Stimulated activated CD8-positive, alpha-beta memory T cell treated with anti-CD3 and anti-CD28 coated beads, Interleukin-7, amount 100 ng/mL, for 24 hours (primary cell): ENCODE results near the gene PRPF18.

Source experiments
- DNase-seq: peaks from one replicate; pipeline ENCODE4 v3.0.0-alpha.2; 2020; ENCODE audit warnings: low read depth

Gene PRPF18

DNA sequence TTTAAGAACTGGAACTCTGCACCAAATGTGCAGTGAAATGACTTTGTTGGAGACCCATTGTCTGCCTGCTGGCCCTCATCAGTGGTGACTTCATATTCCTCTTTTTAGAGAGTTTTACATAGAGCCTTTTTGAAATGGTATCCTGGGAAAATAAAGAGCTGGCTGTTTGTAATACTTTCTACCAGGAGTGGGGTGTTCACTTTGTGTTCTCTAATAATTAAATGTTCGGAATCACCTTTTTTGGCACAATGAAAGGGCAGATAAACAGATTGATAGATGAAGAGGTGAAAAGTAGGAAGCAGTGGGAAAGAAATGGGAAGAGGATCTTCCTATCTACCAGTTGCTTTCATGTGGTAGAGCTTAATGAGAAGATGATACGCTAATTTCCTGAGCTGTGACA lies 55.5 kb downstream of the PRPF18 start:
- DNase-seq = no peak

DNA sequence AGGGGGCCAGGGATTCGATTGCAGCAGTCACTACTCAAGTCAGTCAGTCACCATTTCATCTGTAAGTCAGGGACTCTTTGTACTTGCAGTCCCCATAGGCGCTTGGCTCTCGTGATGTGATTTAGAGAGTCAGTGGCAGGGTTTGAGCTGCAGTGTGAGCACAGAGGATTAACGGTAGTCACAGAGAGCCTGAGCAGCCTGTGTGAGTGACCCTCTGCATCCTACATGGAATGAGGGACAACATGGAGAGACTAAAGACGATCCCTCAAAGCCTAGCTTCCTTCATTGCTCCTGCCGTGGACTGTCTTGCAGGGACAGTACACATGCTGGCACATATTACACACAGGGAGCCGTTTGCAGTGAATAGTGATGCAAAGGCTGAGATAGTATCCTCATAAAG lies 56.3 kb downstream of the PRPF18 start:
- no peak for DNase-seq

DNA sequence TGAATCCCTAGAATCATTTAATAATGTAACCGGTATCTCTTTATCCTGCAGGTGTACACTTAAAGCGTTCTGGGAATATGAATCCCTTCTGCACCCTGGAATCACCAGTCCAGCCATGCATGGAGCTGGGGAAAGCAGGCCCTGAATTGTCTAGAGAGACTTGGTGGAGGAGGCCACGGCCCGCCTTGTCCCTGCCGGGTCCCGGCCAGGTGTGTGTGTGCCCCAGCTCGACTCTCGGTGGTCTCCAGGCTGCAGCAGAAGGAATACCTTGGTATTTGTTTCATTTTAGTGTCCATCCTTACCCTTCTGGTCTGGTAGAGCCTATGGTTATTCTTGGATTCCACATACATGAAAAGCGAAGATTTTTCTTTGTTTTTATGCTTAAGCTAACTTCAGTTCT lies 58.1 kb downstream of the PRPF18 start:
- DNase-seq = no peak

DNA sequence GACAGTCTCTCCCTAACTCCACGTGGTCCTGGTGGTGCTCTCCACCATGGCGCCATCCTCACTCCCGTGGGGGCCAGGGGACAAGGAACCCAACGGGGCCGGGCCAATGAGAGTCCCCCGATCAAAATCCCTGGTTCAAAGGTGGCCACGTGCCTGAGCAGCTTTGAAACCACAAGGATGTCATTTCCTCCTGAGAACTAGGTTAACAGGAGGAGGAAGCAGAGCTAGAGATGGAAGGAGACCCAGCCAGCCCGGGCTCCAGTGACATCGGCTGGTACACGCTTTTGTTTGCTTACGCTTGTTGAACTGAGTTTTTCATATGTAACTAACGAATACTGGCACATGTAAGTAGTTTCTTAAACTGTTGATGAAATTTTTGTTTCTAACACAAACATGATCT lies 61.7 kb downstream of the PRPF18 start:
- DNase-seq = no peak

DNA sequence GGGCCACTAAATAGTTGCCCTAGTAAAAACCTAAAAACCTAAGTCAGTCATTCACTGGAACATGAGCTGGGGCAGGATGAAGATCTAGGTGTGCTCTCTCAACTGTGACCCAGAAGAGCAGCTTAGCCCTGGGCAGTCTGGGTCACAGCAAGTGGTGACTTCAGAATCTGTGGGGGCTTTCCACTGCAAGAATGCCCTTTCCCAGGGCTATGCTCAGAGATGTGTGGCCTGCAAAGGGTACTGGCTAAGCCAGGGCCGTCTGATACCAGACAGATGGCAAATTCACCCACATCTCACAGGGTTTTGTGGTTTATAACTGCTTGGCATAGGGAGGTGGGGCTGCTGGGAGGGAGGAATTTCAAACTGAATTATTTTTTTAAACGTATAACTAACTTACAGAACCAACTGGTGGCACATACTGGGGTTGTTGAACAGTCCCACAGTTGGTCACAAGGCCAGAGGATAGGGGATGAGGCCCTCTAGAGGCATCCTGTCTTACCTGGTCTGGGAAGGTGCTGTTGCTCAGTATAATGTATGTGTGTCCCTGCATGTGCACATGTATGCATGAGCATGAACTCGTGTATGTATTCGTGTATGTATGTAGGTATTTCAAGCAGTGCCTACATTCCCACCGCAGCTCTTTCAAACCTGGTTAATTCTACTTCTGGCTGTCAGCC lies 63.2 kb downstream of the PRPF18 start:
- DNase-seq = no peak

DNA sequence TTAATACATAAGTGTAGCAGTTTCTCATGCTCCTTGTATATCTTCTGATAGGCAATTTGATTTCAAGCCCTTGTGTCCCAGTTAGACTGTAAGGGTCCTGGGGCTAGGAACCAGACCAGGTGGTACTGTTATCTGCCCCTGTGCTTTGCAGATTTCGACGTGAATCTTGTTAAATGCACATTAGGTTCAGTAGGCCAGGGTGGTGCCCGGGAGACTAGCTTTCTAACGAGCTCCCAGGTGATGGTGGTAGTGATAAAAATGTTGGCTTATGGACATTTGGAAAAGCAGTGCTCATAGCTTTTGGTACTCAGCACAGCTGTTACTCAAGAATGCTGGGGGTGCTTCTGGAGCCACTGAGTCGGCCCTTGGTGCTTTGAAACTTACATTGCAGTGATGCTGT lies 64.2 kb downstream of the PRPF18 start:
- no peak for DNase-seq

DNA sequence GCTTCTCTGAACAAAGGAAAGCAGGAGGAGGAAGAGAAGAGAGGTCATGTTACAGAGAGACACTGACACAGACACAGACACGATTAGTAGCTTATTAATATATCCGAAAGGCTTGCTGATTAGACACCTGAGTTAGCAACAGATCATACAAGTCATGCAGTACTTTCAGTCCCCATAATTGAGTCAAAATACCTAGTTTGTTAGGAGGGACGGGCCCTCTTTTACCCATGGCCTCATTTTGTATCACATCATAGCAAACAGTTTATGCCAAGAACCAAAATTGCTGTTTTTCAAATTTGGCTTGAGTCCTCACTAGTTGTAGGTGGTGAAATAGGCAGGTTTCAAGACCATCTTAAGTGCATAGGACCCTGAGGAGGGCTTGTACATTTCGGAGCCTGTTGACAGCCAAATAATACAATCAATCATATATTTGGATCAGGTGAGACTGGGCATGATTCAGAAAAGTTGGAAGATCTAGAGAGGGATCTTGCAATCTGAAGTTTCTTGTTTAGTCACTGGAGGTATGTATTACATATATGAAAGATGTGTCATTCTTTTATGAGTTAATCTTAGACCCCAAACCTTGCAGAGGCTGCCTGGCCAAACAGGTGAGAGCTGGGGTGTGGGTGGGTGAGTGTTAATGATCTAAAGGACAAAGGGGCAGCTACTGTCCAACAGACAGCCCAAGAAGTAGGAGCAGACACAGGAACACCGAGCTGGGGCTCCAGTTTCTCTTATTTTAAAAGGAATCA lies 65.4 kb downstream of the PRPF18 start:
- DNase-seq = no peak

DNA sequence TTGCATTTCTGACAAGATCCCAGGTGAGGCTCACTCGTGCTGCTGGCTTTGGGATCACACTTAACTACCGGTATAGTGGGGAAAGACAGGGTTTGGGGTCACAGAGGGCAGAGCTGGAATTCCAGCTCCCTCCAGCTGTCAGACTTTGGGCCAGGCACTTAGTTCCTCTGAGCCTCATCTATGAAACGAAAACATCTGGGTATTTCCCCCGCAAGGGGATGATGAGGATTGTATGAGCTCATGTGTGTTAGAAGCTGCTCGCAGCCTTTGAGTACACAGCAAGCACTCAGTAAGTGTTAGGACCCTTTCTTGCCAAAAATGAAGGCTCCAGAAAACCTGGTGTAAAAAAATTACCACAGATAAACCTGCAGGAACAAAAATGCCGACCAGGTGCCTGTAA lies 66.1 kb downstream of the PRPF18 start:
- DNase-seq = no peak

DNA sequence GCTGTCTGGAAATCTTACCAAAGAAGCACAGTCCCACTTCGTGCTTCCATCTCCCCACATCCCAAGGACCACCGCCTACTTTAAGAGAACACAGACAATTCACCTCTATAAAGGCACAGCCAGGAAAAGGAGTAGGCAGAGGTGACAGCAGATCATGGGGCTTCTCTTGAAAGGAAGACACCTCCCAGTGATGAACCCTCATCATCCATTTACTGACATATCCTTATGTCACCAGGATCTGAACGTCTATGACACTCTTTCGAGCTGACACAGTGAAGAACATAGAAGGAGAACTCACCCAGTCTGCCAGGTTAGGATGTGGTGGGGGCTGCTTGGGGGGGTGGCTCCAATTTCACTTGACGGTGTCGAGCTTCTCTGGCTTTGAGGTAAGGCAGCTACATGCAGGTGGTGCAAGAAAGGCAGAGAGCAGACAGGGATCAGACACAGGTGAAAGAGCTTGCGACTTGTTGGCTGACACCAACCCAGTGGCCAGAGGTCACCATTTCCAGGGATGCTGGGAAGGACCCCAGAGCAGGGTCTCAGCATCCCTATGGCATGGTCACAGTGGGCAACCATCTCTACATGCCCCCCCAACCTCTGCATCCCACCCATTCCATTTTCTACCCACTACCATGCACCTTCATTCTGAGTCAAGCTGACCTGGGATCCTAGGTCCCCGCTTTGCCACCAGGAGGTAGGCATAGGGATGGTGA lies 67.5 kb downstream of the PRPF18 start:
- no peak for DNase-seq

DNA sequence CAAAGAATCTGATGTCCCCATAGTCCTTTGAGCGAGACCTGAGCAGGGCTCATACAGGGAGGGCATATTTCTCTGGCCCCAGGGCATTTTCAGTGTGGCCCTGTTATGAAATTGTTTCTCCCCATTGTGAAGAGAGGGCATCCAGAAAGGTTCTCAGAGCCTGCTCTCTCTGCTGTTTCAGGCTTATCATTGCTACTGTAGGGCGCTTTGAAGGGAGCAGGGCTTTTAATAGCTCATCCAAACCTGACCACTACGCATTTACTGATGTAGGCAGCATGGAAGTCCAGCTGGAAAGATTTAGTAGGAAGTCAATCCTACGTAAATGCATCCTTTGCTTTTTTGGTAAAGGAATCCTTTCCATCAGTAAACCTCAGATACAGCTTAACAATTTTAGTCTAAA lies 68.1 kb downstream of the PRPF18 start:
- no peak for DNase-seq

DNA sequence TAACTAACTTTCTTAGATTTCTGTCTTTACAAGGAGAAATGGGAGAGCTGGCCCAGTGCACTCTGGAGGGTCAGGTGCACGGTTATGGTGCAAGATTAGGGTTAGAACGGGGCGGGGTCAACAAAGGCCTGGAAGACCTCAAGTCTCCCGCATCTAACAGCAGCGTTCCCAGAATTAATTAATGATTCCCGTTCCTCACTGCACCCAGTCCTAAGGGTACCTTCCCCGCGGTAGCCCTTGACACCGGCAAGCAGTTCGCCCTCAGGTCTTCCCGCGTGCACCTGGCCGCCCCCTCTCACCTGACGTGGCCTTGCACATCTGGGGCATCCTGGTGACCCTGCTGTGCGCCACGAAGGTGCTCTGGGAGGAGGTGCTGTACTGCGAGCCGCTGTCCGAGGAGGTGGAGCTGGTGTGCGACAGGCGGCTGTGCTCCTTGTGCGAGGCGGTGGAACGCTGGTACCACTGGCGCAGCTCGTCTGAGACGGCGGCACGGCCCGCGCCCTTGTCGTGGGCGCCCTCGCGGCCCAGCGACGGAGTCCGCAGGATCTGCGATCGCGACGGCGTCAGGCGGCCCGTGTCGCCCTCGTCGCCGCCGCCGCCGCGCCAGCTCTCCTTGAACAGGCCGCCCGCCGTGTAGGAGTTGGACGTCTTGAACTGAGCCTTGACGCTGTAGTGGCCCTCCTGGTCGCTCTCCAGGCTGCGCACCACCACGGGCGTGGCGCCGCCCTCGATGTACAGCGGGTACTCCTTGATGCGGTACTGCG lies 69.8 kb downstream of the PRPF18 start:
- DNase-seq = no peak

DNA sequence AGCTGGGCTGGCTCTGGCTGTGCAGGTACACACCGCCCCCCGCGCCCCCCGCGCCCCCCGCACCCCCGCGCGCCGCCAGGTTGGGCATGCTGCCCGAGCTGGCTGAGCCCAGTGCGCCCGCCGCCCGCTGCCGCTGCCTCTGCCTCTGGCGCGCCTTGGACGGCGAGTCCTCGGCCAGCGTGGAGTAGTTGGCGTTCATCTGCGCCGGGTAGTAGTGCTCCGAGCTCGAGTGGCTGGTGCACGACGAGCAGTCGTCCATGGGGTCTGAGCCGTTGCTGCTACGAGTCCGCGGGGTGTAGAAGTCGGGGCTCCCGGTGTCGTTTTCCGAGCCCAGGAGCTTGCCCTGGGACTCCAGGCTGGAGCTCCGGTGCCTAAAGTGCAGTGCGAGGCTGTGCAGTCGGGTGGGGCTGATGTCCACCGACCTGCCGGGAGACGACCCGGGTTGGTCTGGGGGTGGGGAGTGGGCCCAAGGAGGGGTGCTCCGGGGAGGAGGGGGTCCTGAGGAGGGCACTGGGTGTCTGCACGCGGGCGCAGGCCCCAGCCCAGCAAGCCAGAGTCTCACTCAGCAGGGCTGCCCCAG lies 70.4 kb downstream of the PRPF18 start:
- DNase-seq = no peak

DNA sequence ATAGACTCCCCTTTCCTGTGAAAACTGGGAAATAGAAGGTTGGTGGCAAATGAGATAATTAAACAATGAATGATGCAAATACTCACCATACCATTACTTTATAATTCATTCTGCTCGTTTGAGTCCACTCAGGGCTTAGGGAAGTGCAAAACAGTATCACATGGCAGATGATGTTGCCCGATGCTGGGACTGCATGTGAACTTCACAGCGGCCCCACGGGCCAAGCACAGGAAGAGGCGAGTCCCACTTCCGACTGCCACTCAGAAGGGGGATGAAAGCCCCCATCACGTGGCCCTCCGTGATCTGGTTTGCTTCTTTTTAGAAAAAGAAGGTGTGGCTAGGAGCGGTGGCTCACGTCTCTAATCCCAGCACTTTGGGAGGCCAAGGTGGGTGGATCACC lies 71.5 kb downstream of the PRPF18 start:
- DNase-seq = no peak

DNA sequence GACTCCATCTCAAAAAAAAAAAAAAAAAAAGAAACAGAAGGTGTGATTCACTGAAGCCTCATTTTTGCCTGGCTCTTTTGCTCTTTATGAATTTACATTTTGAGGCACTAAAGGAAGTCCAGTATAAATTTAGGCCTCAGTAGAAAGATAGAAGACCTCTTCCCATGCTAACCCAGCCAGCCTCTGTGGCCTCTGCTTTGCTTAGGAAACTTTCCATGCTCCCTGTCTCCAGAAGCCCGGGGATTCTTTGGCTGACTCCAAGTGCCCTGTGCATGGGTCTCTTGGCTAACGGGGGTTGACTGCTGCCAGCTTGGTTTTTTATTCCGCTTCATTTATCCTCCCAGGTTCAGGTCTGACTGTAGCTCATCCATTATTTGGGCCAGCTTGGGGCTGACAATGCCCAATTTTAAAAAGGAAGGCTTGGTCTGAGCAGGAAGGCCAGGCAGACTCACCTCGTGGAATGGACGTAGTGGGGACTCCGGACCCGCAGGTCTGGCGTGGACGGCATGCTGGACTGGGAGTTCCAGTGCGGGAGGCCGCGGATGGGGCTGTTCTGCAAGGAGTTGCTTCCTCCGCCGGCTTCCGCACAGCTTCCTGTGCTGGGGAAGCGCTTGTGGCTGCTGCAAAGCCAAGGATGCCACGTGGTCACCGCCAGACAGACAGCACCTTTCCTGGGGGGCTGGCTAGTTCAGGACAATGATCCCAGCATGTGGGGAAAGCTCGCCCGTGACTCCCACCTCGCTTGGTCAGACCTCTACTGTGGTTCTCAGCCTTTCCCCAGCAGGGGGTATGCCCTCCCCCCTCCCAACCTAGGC lies 72.3 kb downstream of the PRPF18 start:
- DNase-seq = no peak

DNA sequence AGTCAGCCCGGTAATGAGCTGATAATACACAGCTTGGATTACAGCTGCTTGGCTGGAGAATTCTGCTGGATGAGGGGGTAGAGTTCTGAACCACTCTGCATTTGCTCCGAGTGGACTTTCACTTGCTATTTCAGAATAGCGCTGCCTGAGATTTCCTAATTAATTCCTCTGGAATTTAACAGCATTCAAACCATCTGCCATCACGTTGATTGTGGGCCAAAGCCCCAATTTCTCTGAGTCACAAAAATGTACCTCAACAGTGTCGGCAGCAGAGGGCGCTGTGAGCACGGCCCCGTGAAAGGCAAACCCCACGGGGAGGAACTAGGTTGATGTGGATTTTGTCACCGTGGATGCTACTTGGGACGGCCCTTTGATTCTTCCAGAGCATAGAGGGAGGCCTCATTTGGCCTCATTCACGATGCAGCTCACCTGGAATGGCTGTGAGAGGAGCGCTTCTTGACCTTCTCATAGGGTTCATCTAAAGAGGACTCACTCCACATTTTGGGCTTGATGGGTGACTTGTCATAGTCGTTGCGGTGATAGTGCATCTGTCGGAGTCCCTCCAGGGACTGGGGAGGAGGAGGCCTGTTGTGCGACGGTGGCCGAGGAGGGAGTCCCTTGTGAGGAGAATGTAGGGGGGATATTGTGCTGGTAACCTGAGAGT lies 73.3 kb downstream of the PRPF18 start:
- peak; percentile 56 for DNase-seq

DNA sequence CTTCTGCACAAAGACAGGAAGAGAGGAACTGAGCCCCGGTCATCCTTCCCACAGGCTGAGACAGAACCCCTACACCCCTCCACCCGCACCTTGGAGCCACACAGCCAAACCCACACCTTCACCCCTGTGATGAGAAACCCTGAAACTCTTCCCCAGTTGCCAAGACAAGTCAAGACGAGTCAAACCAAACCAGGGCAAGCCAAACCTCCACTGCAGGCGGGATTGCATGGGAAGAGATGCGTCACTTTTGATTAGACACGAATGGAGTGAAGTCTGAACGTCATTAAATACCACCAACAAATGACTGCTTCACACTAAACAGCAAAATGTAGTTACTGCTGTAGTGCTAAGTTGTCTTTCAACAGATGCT lies 73.8 kb downstream of the PRPF18 start:
- DNase-seq = no peak

DNA sequence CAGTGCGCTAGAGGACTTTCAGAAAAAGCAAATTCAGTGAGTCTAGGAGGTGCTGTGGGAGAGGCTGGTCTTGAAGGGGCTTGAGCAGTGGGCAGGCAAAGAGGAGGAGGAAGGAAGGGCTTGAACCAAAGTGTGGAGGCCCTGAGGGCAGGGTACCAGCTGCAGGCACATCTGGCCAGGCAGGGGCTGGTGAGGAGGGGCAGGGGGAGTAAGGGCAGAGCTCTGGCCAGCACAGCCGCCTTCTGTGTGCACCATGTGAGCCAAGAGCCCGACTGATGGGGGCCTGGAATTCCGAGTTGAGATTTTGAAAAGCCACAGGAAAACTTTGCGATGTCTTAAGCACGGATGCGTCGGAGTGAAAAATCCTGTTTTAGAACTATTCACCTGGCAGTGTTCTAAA lies 74.5 kb downstream of the PRPF18 start:
- no peak for DNase-seq

DNA sequence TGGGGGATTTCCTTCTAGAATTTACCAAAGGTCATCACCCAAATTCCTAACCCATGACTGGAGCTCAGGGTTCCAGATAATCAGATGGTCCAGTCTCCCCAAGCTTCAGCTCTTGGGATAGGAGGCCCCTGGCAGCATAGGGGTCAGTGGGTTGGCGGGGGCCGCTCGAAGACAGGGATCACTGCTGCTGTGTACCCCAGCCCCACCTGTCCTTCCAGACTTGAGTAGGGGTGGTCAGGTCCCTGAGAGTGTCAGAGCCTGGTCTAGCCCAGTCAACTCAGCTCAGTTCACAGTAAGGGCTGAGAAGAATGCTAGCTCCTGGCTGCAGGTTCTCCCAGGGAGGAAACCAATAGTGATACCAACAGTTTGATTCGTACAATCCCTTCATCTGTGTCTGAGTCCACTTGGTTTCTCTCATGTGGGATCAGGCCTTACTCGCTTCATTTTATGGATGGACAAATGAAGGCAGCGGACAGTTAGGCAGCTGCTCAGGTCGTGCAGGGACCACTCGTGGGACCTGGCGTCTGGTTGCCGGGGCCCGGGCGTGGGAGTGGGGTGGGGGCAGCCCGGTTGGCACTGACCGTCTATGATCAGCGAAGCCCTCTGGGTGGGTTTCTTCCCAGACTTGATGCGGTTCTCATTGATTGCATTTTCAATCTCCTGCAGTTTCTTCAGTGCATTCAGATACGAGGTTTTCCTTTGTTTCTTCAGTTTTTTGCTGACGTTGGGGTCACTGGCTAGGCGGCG lies 78.9 kb downstream of the PRPF18 start:
- no peak for DNase-seq

DNA sequence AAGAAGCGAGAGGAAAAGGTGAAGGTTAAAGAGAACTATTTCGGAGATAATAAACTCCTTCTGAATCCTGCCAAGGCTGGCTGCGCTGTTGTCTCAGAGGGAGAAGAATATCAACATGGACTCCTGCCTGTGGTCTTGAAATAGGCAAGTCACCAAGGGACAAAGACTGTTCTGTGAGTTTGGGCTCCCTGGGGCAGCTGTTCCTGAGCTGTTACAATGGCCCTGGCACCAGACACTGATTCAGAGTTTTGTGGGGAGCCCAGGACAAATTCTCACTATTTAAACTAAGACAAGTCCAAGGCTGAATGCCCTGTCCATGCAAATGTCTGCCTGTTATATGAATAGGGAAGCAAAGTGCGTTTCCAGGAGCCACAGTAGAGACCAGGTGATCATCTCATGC lies 81.4 kb downstream of the PRPF18 start:
- no peak for DNase-seq
